A549 (cell line): Measurements from ENCODE around the gene INHBA. TPM values are rescaled to one million over a fixed set of nuclear protein-coding genes. Genes with fewer than 3 reads are reported as not detected.

Experiments used
- ATAC-seq, 2 experiments: fragments of 200-7000 bp in 1 of 2; fragments of >200 bp in 1 of 2; cut with Nextera tagmentation in 1 of 2; cut with Tn5 transposase in 1 of 2; 3 replicates each; pipeline versions ENCODE4 v1.8.0 to v1.9.1; 2018 to 2020; ENCODE audit warnings: mild to moderate bottlenecking in 1 of 2, moderate library complexity in 1 of 2
- CTCF ChIA-PET: fragments of 300-600 bp; sonication (Branson Sonifier 250); formaldehyde crosslinking; extraction: SDS; loops from one replicate; lab custom pipeline; 2021; ENCODE audit warnings: antibody characterized with exemption, inconsistent platforms; lab: Yijun Ruan, JAX
- POLR2A ChIA-PET: fragments of 350-600 bp; formaldehyde crosslinking; extraction: SDS; loops from one replicate; lab custom pipeline; 2021; ENCODE audit warnings: antibody characterized with exemption, inconsistent platforms; lab: Yijun Ruan, JAX
- DNase-seq, 2 experiments: peaks; one replicate each; pipeline versions ENCODE4 v3.0.0 to v3.0.0-alpha.2; 2011 to 2016; ENCODE audit warnings: low read depth in 1 of 2, low spot score in 1 of 2
- FAIRE-seq: peaks from 2 replicates; lab custom pipeline; 2011; peaks lifted over from hg19 to GRCh38; lab: Jason Lieb, UNC
- H3K27ac ChIP-seq, 2 experiments: fragments of >200 bp; sonication (Bioruptor Twin); formaldehyde crosslinking; 3 replicates each; pipeline ENCODE4 v1.5.1; 2016 to 2017
- H3K4me1 ChIP-seq: fragments of >200 bp; sonication (Bioruptor Twin); formaldehyde crosslinking; 3 replicates; pipeline ENCODE4 v1.6.1; 2016
- H3K4me2 ChIP-seq: fragments of >200 bp; sonication (Bioruptor Twin); formaldehyde crosslinking; 3 replicates; pipeline ENCODE4 v1.6.1; 2016
- H3K4me3 ChIP-seq: fragments of >200 bp; sonication (Bioruptor Twin); formaldehyde crosslinking; 3 replicates; pipeline ENCODE4 v1.5.1; 2016
- H3K9me3 ChIP-seq: fragments of >200 bp; sonication (Bioruptor Twin); formaldehyde crosslinking; 3 replicates; pipeline ENCODE4 v1.6.1; 2016
- FOSL2 ChIP-seq, 2 experiments: fragments of 450-650 bp in 1 of 2; fragments of >200 bp in 1 of 2; sonication (Bioruptor Twin) in 1 of 2; formaldehyde crosslinking; IDR thresholded peaks; 2 replicates each; pipeline versions ENCODE4 v1.5.0 to v1.6.1; 2016 to 2020; ENCODE audit warnings: mild to moderate bottlenecking in 1 of 2, moderate library complexity in 1 of 2
- FOXS1 ChIP-seq: fragments of 250-450 bp; sonication (Bioruptor Pico); IDR thresholded peaks from 2 replicates; pipeline ENCODE4 v1.5.0; 2020; ENCODE audit warnings: mild to moderate bottlenecking, moderate library complexity
- HEYL ChIP-seq: fragments of 250-450 bp; sonication (Bioruptor Pico); IDR thresholded peaks from 2 replicates; pipeline ENCODE4 v1.8.0; 2021; ENCODE audit warnings: mild to moderate bottlenecking, moderate library complexity
- HMGXB4 ChIP-seq: fragments of 250-450 bp; sonication (Bioruptor Pico); IDR thresholded peaks from 2 replicates; pipeline ENCODE4 v1.5.0; 2021; ENCODE audit warnings: mild to moderate bottlenecking, moderate library complexity, borderline replicate concordance
- JUNB ChIP-seq: fragments of >200 bp; sonication (Bioruptor Twin); formaldehyde crosslinking; IDR thresholded peaks from 2 replicates; pipeline ENCODE4 v1.6.1; 2016
- MAFK ChIP-seq: fragments of 450-650 bp; IDR thresholded peaks from 2 replicates; pipeline ENCODE4 v1.6.1; 2014; ENCODE audit not compliant: partially characterized antibody
- MAZ ChIP-seq: fragments of 150-350 bp; IDR thresholded peaks from 2 replicates; pipeline ENCODE4 v1.6.1; 2014; ENCODE audit warnings: antibody characterized with exemption, low read depth, low read length, borderline replicate concordance
- NFE2L2 ChIP-seq: fragments of 150-350 bp; conservative IDR thresholded peaks from 2 replicates; pipeline ENCODE4 v1.6.1; 2014; ENCODE audit warnings: low read length
- NR3C1 ChIP-seq: fragments of >200 bp; sonication (Bioruptor Twin); formaldehyde crosslinking; IDR thresholded peaks from 3 replicates; pipeline ENCODE4 v1.6.1; 2017
- RAD21 ChIP-seq, 2 experiments: fragments of >200 bp in 1 of 2; sonication (Bioruptor Twin) in 1 of 2; formaldehyde crosslinking in 1 of 2; IDR thresholded peaks in 1 of 2; conservative IDR thresholded peaks in 1 of 2; 2 replicates in 1 of 2; 3 replicates in 1 of 2; pipeline ENCODE4 v1.6.1; 2012 to 2018; ENCODE audit warnings: inconsistent platforms in 1 of 2
- RARB ChIP-seq: fragments of 250-450 bp; sonication (Bioruptor Pico); IDR thresholded peaks from 2 replicates; pipeline ENCODE4 v1.8.0; 2021; ENCODE audit warnings: mild to moderate bottlenecking, moderate library complexity
- SMC3 ChIP-seq: fragments of >200 bp; sonication (Bioruptor Twin); formaldehyde crosslinking; IDR thresholded peaks from 3 replicates; pipeline ENCODE4 v1.6.1; 2018; ENCODE audit warnings: inconsistent platforms
- ZC3H11A ChIP-seq: fragments of 450-650 bp; IDR thresholded peaks from 2 replicates; pipeline ENCODE4 v1.6.1; 2014; ENCODE audit warnings: antibody characterized with exemption, mild to moderate bottlenecking
- ZNF302 ChIP-seq: fragments of 250-450 bp; sonication (Bioruptor Pico); IDR thresholded peaks from 2 replicates; pipeline ENCODE4 v1.9.0; 2021; ENCODE audit warnings: inconsistent platforms, mild to moderate bottlenecking, moderate library complexity
- WGBS: methylation state at CpG from one replicate; pipeline ENCODE4 v1.1.6; 2017; ENCODE audit errors: missing lambda C conversion rate; 5-methylcytosine and 5-hydroxymethylcytosine counted together
- polyA plus RNA-seq, 4 experiments: library from polyadenylated mRNA; depleted of rRNA in 3 of 4; stranded (reverse); fragments of >200 nt; fragmentation: RNase III in 1 of 4; extraction: RNeasy Plus Mini Kit Qiagen cat#74134 plus additional on column Dnase treatment in 1 of 4; gene quantifications; 2 replicates in 3 of 4; 3 replicates in 1 of 4; pipeline ENCODE4 v1.2.3, GENCODE V29; 2011 to 2017
- TF ChIP-seq, protein P1 (sequence below): fragments of 450-650 bp; IDR thresholded peaks from 2 replicates; pipeline ENCODE4 v1.6.1; 2014; ENCODE audit warnings: antibody characterized with exemption
- TF ChIP-seq, protein P2 (sequence below): fragments of >200 bp; sonication (Bioruptor Twin); formaldehyde crosslinking; IDR thresholded peaks from 3 replicates; pipeline ENCODE4 v1.5.1; 2016

INHBA gene
- polyA plus RNA-seq, 2 of the 4 experiments (the other 2 are of a cell fraction): 0.13 to 0.23 TPM

GRCh38 chr7:41706228-41706930 lies 3.5 kb upstream of the INHBA start:
- FAIRE-seq: no peak
- no peak overlapping the region for H3K4me2 ChIP-seq
- H3K4me1 ChIP-seq: no peaks in the 10 kb centered on the region
- WGBS: 65% methylated on average over 18 of the region's 18 CpGs
- H3K9me3 ChIP-seq: no peaks in the 10 kb centered on the region
- no peak for DNase-seq
- TF ChIP-seq NR3C1 (no peak), MAFK (no peak), FOSL2 (IDR thresholded peaks at IDR 0.05) (no peak), FOSL2 (CRISPR knock-in tag; IDR thresholded peaks at IDR 0.05) (no peak), MAZ (no peak), ZNF302 (CRISPR knock-in tag) (no peak), ZC3H11A (no peak), NFE2L2 (no peak), JUNB (no peak)
- TF ChIP-seq, protein P1, sequence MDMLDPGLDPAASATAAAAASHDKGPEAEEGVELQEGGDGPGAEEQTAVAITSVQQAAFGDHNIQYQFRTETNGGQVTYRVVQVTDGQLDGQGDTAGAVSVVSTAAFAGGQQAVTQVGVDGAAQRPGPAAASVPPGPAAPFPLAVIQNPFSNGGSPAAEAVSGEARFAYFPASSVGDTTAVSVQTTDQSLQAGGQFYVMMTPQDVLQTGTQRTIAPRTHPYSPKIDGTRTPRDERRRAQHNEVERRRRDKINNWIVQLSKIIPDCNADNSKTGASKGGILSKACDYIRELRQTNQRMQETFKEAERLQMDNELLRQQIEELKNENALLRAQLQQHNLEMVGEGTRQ: no peak
- ATAC-seq: no peak
- H3K27ac ChIP-seq: no peak overlapping the region
- CTCF ChIA-PET: interaction anchor here (0.8 to 3.1 kb wide), 17 partner anchors 9 to 1474 kb away, joined by 3 to 39 read pairs (median 5); no protein-coding TSS in a partner anchor
- H3K4me3 ChIP-seq: no peak overlapping the region
- POLR2A ChIA-PET: interaction anchor here (1.1 kb wide), 1 partner anchor 1571 kb away, joined by 3 read pairs; the partner anchor contains the start of gene SUGCT

GRCh38 chr7:41705109-41705901 lies 2.4 kb upstream of the INHBA start:
- CTCF ChIA-PET: interaction anchor here (0.5 to 3.1 kb wide), 45 partner anchors 10 to 1734 kb away, joined by 3 to 39 read pairs (median 3); no protein-coding TSS in a partner anchor
- H3K9me3 ChIP-seq: no peaks in the 10 kb centered on the region
- ATAC-seq: peak; percentile 98 to 100
- WGBS: 5% methylated on average over 33 of the region's 42 CpGs
- no peak for FAIRE-seq
- TF ChIP-seq HMGXB4 (CRISPR knock-in tag) (no peak), RAD21 (conservative IDR thresholded peaks at IDR 0.05 in 1 of 2, IDR thresholded peaks at IDR 0.05 in 1 of 2) (peak; percentile 73 to 86), RARB (CRISPR knock-in tag) (no peak), HEYL (CRISPR knock-in tag) (no peak), SMC3 (peak; percentile 76), FOXS1 (CRISPR knock-in tag) (no peak)
- TF ChIP-seq, protein P2, sequence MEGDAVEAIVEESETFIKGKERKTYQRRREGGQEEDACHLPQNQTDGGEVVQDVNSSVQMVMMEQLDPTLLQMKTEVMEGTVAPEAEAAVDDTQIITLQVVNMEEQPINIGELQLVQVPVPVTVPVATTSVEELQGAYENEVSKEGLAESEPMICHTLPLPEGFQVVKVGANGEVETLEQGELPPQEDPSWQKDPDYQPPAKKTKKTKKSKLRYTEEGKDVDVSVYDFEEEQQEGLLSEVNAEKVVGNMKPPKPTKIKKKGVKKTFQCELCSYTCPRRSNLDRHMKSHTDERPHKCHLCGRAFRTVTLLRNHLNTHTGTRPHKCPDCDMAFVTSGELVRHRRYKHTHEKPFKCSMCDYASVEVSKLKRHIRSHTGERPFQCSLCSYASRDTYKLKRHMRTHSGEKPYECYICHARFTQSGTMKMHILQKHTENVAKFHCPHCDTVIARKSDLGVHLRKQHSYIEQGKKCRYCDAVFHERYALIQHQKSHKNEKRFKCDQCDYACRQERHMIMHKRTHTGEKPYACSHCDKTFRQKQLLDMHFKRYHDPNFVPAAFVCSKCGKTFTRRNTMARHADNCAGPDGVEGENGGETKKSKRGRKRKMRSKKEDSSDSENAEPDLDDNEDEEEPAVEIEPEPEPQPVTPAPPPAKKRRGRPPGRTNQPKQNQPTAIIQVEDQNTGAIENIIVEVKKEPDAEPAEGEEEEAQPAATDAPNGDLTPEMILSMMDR: peak; percentile 61
- peak overlapping the region; percentile 81 for H3K4me2 ChIP-seq
- H3K4me1 ChIP-seq: no peaks in the 10 kb centered on the region
- peak overlapping the region; percentile 43 for H3K4me3 ChIP-seq
- H3K27ac ChIP-seq: peak overlapping the region; percentile 68 to 82
- peak; percentile 73 to 87 for DNase-seq
- POLR2A ChIA-PET: interaction anchor here (1.1 kb wide), 1 partner anchor 1570 kb away, joined by 3 read pairs; the partner anchor contains the start of gene SUGCT
